Heart right ventricle (tissue), 16 donors: ENCODE data around the gene SMCHD1. TPM values are rescaled to one million over a fixed set of nuclear protein-coding genes. Genes with fewer than 3 reads are reported as not detected.

ENCODE experiments used
- ATAC-seq, 8 donors: fragments of 200-7000 bp; cut with Tn5 transposase; one replicate each; pipeline ENCODE4 v1.9.1; 2020; ENCODE audit warnings: mild to moderate bottlenecking in 8 of 8, moderate library complexity in 8 of 8, moderate number of reproducible peaks in 1 of 8
- DNase-seq, 2 donors: peaks; one replicate each; pipeline ENCODE4 v3.0.0-alpha.2; 2020
- H3K27ac ChIP-seq, 10 donors: fragments of 200-600 bp; sonication (generic) in 2 of 10; one replicate each; pipeline versions ENCODE4 v1.5.0 to v1.8.0; 2020 to 2022; ENCODE audit warnings: mild to moderate bottlenecking in 3 of 10
- H3K27me3 ChIP-seq, 7 donors: fragments of 200-600 bp; one replicate each; pipeline ENCODE4 v1.8.0; 2021 to 2022; ENCODE audit warnings: mild to moderate bottlenecking in 2 of 7
- H3K36me3 ChIP-seq, 9 donors: fragments of 200-600 bp; sonication (generic) in 1 of 9; one replicate each; pipeline versions ENCODE4 v1.5.0 to v1.8.0; 2020 to 2022; ENCODE audit warnings: mild to moderate bottlenecking in 2 of 9
- H3K4me1 ChIP-seq, 9 donors: fragments of 200-600 bp; sonication (generic) in 1 of 9; one replicate each; pipeline versions ENCODE4 v1.5.0 to v1.8.0; 2020 to 2022; ENCODE audit warnings: mild to moderate bottlenecking in 4 of 9
- H3K4me3 ChIP-seq, 10 donors: fragments of 200-600 bp; sonication (generic) in 2 of 10; one replicate each; pipeline versions ENCODE4 v1.5.0 to v1.8.0; 2020 to 2022; ENCODE audit warnings: mild to moderate bottlenecking in 7 of 10, moderate library complexity in 2 of 10
- H3K9me3 ChIP-seq, 11 donors: fragments of 200-600 bp in 10 of 11; sonication (generic) in 2 of 11; one replicate each; pipeline versions ENCODE4 v1.5.0 to v1.8.0; 2013 to 2022; ENCODE audit warnings: mild to moderate bottlenecking in 2 of 11, control low read depth in 1 of 11, moderate library complexity in 1 of 11
- WGBS, 2 donors: extraction: QIAGEN DNeasy Blood & Tissue Kit; methylation state at CpG; one replicate each; pipeline ENCODE4 v1.1.7; 2013; ENCODE audit warnings: inconsistent platforms in 1 of 2; 5-methylcytosine and 5-hydroxymethylcytosine counted together
- intact Hi-C, 10 donors: fragments of 100-400 bp; cut with DNase I; formaldehyde crosslinking; loops; one replicate each; pipeline versions ENCODE4 v1.11.1 to v1.14.2; 2022
- polyA plus RNA-seq, 2 donors: library from polyadenylated mRNA; stranded (reverse); fragments of 200-250 nt; gene quantifications; one replicate each; pipeline ENCODE4 v1.2.3, GENCODE V29; 2013
- total RNA-seq, 10 donors: library from RNA; stranded (reverse); fragmentation: NEBNext Ultra II Directional in 3 of 10; extraction: Animal tissue kit (Norgen Biotek cat#: 25700) in 3 of 10; gene quantifications; one replicate each; pipeline versions ENCODE4 v1.2.1 to v1.2.4, GENCODE V29; 2021 to 2023
- TF ChIP-seq, protein P1 (sequence below), 9 donors: fragments of 200-600 bp; sonication (generic) in 2 of 9; IDR thresholded peaks; one replicate each; pipeline versions ENCODE4 v1.5.0 to v1.8.0; 2021 to 2022; ENCODE audit warnings: antibody characterized with exemption in 9 of 9, mild to moderate bottlenecking in 5 of 9, moderate library complexity in 1 of 9
- donor health status: Arrhythmogenic right ventricular cardiomyopathy.
- donor health status: ischemic (EF 13 %, LVEDD 7.1; RV severe dilation, severe dysfunction).
- donor health status: healthy with polysubstance abuse.
- donor health status: DM: no; HTN: yes; CAD: no.
- donor health status: DM: no; HTN: no; CAD: no.
- donor health status: ischemic (EF 25% LVEDD 6.9; RV normal size, moderate dysfunction).
- donor health status: ischemic (EF 25% LVEDD 5.7; RV mildly dilated, moderate dysfunction).
- donor health status: healthy.
- donor health status: DM: yes; HTN: yes; CAD: no.
- donor health status: Ischemic cardiomyopathy.
- donor health status: ischemic (EF 35%, LVEDD 5.7; RV mildly dilated, moderate dysfunction).
- donor health status: nonischemic (EF 11% LVEDD 7.7; RV severe dilation, severe dysfunction).
- donor health status: DM: yes; HTN: yes; CAD: no.
- donor health status: PGD.
- donor health status: ischemic (EF 29% LVEDD 5.4; RV normal size, mild dysfunction).
- donor health status: nonischemic (EF 23%, LVEDD 6.1; RV moderate dilation, normal function).

The SMCHD1 gene
- total and polyA plus RNA-seq, 12 donors: 6.3 to 35.3 (median 30.3) TPM

DNA sequence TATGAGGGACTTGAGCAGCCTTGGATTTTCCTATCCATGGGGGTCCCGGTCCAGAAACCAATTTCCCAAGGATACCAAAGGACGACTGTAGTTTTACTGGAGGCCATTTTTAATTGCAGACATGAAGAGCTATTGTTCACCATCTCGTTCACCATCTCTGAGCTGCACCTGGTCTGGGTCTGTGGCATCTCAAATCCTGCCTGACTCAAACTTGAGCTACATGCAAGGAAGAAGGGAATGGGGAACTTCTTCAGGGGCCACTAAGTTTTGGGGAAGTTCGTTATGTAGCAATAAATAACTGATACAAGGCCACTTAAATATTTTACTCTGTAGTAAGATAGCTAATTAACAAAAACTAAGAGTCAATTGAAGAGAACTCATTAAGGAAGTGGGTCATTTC is 2.1 kb upstream of the SMCHD1 start:
- H3K36me3 ChIP-seq: no peaks in the 10 kb centered on the region
- no peaks in the 10 kb centered on the region for H3K27me3 ChIP-seq
- H3K27ac ChIP-seq: peak overlapping the region in 1 of 10 donors; percentile 99
- DNase-seq (no peak), ATAC-seq (no peak)
- H3K4me1 ChIP-seq: peaks cover 0 to 29% (median 22%) of the 10 kb centered on the region in 9 donors
- no peaks in the 10 kb centered on the region for H3K9me3 ChIP-seq
- 71 to 79% methylated on average over 4 of the region's 4 CpGs for WGBS, 2 donors
- H3K4me3 ChIP-seq: no peak overlapping the region
- TF ChIP-seq, protein P1, sequence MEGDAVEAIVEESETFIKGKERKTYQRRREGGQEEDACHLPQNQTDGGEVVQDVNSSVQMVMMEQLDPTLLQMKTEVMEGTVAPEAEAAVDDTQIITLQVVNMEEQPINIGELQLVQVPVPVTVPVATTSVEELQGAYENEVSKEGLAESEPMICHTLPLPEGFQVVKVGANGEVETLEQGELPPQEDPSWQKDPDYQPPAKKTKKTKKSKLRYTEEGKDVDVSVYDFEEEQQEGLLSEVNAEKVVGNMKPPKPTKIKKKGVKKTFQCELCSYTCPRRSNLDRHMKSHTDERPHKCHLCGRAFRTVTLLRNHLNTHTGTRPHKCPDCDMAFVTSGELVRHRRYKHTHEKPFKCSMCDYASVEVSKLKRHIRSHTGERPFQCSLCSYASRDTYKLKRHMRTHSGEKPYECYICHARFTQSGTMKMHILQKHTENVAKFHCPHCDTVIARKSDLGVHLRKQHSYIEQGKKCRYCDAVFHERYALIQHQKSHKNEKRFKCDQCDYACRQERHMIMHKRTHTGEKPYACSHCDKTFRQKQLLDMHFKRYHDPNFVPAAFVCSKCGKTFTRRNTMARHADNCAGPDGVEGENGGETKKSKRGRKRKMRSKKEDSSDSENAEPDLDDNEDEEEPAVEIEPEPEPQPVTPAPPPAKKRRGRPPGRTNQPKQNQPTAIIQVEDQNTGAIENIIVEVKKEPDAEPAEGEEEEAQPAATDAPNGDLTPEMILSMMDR (IDR thresholded peaks at IDR 0.05): no peak
- intact Hi-C loops: loop anchor here in 3 of 10 donors (5.0 to 10.0 kb wide), 2 partner anchors 79 to 81 kb away; partner anchors contain the start of genes METTL4 (in 3 of the 3) and NDC80 (in 3 of the 3)

DNA sequence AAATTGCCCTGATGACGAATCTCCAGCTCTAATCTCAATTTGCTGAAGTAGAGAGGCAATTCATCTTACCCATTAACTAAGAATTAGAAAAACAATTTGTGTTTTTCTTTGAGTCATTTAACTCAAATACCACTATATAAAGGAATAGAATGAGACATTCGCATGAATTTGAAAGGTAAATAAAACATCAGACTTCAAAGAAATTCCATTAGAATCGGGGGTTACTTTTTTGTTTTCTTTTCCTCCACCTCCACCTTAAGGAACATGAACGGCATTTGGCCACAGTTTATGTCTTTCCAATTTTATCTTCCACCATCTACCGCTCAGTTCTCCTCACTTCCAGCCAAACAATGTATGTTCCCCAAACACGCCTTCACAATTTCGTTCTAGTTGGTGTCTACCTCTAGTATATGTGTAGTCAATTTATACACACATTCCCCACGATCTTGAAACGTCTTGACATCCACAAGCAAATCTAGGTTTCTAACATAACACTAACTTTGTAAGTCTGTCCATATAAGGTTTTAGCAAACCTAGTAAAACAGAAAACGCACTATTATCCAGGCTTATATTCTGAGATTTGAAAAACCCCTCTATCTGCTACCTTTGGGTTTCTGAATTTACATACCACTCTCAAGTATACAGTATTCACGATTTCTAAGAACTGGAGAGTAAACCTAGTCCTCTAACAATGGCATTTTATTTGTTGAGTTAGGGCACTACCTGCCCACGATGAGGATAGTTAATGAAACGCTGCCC is 1.2 kb upstream of the SMCHD1 start:
- H3K4me1 ChIP-seq: peaks cover 0 to 37% (median 31%) of the 10 kb centered on the region in 9 donors
- ATAC-seq (no peak), DNase-seq (no peak)
- H3K27ac ChIP-seq: peak overlapping the region in 9 of 10 donors; percentile 89 to 99 (median 97)
- intact Hi-C loops: loop anchor here in 7 of 10 donors (2.0 to 10.0 kb wide), 3 partner anchors 80 to 84 kb away; partner anchors contain the start of genes METTL4 (in 7 of the 7) and NDC80 (in 7 of the 7)
- TF ChIP-seq, protein P1 (IDR thresholded peaks at IDR 0.05): no peak
- no peaks in the 10 kb centered on the region for H3K36me3 ChIP-seq
- no peaks in the 10 kb centered on the region for H3K9me3 ChIP-seq
- no peaks in the 10 kb centered on the region for H3K27me3 ChIP-seq
- 53 to 58% methylated on average over 13 of the region's 13 CpGs for WGBS, 2 donors
- H3K4me3 ChIP-seq: peak overlapping the region; percentile 65 to 94 (median 88)

- ATAC-seq (peak; percentile 15 to 64 (median 57)), DNase-seq (no peak)
- intact Hi-C loops: loop anchor here in 9 of 10 donors (2.0 to 10.0 kb wide), 4 partner anchors 53 to 84 kb away; partner anchors contain the start of genes METTL4 (in 9 of the 9) and NDC80 (in 9 of the 9)
- 1% methylated on average over 22 of the region's 22 CpGs for WGBS, 2 donors
- H3K9me3 ChIP-seq: no peaks in the 10 kb centered on the region
- no peaks in the 10 kb centered on the region for H3K36me3 ChIP-seq
- TF ChIP-seq, protein P1 (IDR thresholded peaks at IDR 0.05): no peak
- H3K27ac ChIP-seq: peak overlapping the region; percentile 86 to 99 (median 96)
- no peaks in the 10 kb centered on the region for H3K27me3 ChIP-seq
- peak overlapping the region; percentile 65 to 94 (median 88) for H3K4me3 ChIP-seq
- peaks cover 0 to 42% (median 35%) of the 10 kb centered on the region in 9 donors for H3K4me1 ChIP-seq
Observed at GRCh38 chr18:2654928-2655177, 673 bp upstream of the SMCHD1 start.

- WGBS, 2 donors: 0 to 1% methylated on average over 35 to 37 of the region's 37 CpGs
- ATAC-seq: peak in 3 of 8 donors; percentile 12 to 39 (median 16)
- Histone ChIP-seq H3K9me3 (no peaks in the 10 kb centered on the region), H3K27ac (peak overlapping the region; percentile 86 to 99 (median 96)), H3K27me3 (no peaks in the 10 kb centered on the region), H3K4me1 (peaks cover 0 to 48% (median 36%) of the 10 kb centered on the region in 9 donors), H3K36me3 (peaks cover 0 to 6% (median 0%) of the 10 kb centered on the region in 9 donors), H3K4me3 (peak overlapping the region; percentile 65 to 94 (median 88))
- peak in 1 of 2 donors; percentile 41 for DNase-seq
- intact Hi-C loops: loop anchor here in 8 of 10 donors (2.0 to 10.0 kb wide), 4 partner anchors 54 to 85 kb away; partner anchors contain the start of genes METTL4 (in 8 of the 8) and NDC80 (in 8 of the 8)
- TF ChIP-seq, protein P1 (IDR thresholded peaks at IDR 0.05): peak in 2 of 9 donors; percentile 10 to 24
Observed at GRCh38 chr18:2655954-2656236, 369 bp downstream of the SMCHD1 start.
